ENCODE data around the gene RPN1.

RPN1 gene

DNA sequence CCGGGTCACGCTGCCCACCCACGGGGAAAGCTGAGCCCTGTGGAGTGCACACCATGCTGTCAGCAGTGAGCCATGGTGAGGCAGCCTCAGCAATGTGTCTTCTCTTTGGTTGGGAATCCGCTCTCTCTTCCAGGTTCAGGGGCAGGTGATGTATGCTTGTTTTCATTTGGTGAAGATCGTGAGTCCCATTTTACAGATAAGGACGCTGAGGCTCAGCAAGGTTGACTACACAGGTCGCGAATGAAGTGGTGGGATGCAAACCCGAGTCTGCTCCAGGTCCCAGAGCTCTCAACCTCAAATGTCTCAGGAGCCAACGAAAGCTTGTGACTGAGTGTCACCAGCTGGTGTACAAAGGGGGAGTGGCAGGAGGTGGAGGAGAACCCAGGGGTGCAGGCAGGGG is 74.3 kb downstream of the RPN1 start:
- no peak for DNase-seq

DNA sequence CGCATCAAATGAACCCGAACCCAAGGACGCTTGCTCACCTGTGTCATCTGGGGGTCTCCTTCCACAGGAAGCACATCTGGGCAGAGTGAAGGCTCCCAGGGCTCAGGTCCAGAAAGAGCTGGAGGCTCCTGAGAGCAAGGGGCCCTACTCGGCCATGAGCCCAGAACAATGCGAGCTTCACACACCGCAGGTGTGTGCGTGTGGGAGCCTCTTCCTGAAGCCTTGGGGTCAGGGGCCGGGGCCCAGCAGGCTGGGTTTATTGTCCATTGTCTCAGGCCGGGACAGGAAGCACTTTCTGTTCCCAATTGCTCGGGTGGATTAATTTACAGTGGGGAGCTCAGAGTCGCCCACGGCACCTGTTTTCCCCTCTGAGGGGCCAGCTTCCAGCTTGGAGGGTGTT is 74.8 kb downstream of the RPN1 start:
- DNase-seq, result no peak

DNA sequence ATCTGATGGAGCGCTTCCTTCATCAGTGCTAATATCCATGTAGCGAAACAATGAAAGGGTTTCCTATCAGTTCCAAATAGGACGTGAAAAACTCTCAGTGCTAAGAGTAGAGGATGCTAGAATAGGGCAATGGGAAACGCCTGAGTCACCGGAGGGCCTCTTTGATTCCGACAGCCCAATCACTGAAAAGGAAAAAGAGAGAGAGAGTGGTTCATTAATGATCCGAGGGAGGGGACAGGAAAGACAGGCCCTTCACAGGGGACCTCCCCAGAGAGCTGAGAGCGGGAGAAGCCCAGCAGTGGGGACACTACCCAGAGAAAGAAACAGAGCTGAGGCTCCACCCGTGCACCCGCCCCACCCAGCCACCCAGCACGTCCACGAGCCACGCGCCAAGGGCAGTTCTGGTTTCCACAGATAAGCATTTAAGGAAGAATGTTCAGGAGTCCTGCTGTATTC is 76.9 kb downstream of the RPN1 start:
- DNase-seq, result no peak

DNA sequence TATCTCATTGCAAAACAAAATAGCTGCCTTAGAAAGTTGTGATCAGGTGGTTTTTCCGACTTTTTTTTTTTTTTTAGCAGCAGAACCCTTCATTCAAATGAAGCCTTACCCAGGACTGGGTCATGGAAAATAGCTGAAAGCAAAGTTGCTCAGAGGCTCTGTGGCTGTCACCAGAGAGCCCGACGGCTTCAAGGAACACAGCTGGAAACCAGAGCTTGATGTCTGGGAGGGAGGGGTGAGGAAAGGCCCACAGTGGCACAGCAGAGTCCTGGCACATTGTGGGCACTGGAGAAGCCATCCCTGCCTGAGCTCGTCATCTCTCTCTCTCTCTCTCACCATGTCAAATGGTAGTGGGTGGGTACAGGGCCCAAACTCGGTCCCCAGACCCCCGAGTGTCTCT is 77.5 kb downstream of the RPN1 start:
- DNase-seq, result no peak

DNA sequence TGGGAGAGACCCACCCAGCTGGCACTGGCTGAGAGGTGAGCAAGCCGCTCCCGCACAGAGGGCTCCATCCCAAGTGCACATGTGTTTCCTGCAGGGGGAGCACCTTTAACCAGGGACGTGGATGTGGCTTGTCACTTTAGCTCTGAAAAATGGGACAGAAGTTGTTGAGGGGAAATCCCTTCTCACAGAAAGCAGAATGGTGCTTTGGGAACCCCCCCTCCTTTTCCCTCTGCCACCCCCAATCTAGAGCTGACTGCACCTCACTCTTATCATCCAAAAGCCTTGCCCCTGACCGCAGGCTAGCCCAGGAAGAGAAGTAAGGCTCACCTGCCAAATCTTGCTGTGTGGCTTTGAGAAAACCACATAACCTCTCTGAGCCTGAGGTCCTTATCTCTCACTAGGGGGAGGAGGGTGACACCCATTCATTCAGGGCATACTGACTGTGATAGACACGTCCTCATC is 77.9 kb downstream of the RPN1 start:
- DNase-seq, result no peak

DNA sequence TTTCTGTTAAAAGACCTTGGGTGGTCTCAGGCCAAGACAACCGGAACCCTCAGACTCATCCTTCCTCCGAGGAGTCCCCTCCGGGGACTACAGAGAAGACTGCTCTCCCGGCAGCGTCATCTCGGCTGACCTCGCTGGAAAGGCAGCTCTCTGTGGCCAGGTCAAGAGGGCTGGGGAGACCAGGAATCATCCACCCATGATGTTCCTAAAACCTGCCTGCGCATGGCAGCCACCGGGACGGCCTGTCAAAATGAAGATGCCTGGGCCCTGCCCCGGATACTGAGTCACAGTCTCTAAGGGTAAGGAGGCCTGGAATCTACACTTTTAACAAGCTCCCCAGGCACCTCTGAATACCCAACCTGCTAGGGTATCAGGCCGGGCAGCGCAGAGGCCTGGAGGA is 78.6 kb downstream of the RPN1 start:
- no peak for DNase-seq

All from fibroblast of upper back skin (primary cell).